ENCODE data around the gene BICC1.
"Not testable (repeated sequence)": the region's sequence is repeated elsewhere in the genome, so short reads cannot be mapped to it uniquely, and the experiment has no call there.

Gene BICC1

DNA sequence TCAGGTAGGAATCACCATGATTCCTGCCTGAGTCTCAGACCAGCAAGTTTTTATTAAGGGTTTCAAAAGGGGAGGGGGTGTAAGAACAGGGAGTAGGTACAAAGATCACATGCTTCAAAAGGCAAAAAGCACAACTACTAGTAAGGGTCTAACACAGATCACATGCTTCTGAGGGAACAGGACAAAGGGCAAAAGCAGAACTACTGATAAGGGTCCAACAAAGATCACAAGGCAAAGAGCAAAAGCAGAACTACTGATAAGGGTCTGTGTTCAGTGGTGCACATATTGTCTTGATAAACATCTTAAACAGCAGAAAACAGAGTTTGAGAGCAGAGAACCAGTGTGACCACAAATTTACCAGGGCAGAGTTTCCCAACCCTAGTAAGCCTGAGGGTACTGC is 84.5 kb downstream of the BICC1 start:
- in situ Hi-C loops (cut with MboI; ENCODE audit: low sequenced_read_pairs), result not testable (repeated sequence)

DNA sequence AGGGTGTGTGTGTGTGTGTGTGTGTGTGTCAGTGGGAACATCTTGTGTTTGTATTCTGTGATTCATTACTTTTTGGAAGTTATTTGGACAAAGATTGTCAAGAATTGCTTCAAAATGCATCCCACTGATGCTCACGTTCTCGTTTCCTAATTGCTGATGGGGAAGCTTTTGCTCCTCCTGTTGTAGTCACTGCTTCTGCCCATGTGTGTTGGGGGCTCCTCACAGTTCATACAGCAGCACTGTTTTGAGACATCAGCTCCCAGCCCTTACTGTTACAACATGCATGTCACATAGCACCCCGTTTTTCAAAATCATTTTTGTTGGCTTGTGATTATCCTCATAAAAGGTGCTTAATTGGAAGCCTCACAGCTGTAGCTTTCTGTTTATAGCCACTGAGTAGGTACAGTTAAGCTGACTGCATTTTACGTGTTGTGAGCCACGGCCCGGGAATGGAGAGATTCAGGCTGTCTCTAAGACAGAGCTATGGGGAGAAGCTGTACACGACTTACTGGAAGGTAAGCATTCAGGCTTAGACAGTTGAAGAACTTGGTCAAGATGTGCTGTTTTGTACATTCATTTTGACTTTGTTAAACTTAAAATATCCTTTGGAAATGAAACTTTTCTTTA is 87.4 kb downstream of the BICC1 start:
- in situ Hi-C loops (cut with MboI; ENCODE audit: low sequenced_read_pairs), result no loop called here

DNA sequence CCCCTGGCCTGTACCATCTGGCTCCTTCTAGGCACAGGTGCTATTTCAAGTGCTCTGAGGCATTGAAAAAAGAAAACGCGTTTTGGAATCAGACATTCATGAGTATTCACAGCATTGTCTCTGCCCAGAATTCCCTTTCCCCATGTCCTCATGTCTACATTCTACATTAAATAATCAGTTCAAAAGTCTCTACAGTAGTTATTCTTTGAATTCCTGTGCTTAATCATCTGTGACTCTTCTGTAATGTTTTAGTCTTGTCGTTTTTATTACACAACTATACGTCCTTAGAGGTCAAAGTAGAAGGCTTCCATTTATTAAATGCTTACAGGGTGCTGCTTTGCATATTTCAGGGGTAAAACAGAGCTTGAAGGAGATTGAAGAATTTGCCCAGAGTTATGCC is 95.7 kb downstream of the BICC1 start:
- in situ Hi-C loops (cut with MboI; ENCODE audit: low sequenced_read_pairs), result no loop called here

DNA sequence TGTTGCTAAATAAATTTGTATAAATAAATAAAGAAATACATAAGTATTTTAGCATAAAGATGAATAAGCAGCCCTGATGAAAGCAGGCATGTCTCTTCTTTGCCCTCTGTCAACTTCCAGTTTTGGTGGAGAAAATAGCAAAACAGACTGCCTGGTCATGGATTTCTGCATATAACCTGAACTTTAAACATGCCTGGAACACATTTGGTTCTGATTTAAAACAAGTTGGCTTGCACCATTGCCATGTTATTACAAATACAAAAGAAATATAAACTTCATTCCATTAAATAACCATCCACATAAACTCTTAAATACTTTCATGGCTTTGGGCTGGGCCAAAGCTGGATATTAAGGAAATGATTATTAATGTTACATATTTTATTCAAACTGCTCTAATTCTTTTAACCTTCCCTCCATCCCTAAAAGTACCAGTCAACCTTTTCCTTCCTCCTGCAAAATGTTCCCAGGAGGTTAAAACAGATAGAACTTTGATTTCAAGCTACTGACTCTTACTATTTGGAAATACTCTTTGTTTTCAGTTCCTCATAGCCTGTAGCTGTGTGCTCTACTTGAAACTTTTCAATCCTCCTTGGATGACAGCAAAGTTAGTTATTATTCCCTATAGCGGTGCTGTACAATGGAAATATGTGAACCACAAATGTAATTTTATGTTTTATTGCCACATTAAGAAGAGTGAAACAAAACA is 96.3 kb downstream of the BICC1 start:
- in situ Hi-C loops (cut with MboI; ENCODE audit: low sequenced_read_pairs), result no loop called here

DNA sequence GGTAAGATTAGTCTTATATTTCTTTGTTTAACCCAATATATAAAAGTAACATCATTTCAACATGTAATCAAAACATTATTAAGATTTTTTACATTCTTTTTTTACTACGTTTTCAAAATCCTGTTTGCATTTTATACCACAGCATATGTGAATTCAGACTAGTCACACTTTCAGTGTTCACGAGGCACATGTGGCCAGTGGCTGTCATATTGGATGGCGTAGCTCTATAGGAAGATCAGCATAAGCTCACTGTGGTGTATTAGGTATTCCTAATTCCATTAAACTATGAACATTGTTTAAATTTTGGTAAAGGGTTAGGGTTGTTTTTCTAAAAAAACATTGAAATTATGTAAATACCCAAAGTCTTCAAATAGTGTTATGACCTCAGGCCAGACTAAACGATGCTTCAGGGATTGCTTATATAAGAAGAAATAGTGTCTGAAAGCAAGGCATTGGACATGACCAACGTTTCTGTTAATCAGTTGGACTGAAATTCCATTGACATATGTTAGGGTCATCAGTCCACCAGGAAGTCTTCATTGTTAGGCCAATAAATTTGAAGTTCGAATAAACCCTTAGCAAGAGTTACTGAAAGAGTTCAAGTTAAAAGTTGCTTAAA is 97.0 kb downstream of the BICC1 start:
- in situ Hi-C loops (cut with MboI; ENCODE audit: low sequenced_read_pairs), result no loop called here

DNA sequence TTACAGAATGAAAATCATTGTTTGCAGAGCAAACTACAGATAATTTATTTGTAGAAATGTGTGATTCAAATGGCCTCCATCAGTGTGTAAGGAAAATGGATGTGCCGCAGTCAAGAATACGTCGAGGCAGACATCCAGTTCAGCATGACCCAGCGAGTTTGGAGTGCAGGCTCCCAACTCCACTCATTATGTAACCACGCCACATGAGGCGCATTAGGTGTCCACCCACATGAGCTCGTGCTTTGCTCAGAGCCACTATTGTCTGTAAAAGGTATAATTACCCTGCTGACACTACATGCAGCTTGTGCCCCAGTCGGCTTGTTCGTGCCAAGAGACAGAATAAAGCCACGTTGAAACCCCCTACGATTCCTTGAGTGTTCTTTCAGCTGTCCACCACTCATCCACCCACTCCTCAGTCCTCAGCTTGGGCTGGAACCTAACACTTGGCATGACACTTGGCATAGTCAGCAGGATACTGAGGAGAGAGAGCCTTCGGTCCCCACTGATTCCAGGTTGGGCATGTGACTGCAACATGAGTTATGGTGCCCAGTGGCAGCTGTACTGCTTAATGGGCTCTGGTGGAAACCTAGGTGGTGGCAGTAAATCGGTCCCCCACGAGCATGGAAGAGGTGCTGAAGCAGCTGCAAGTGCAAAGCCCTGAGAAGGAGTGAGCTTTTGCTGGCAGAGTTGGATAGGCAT is 102.7 kb downstream of the BICC1 start:
- in situ Hi-C loops (cut with MboI; ENCODE audit: low sequenced_read_pairs), result no loop called here

DNA sequence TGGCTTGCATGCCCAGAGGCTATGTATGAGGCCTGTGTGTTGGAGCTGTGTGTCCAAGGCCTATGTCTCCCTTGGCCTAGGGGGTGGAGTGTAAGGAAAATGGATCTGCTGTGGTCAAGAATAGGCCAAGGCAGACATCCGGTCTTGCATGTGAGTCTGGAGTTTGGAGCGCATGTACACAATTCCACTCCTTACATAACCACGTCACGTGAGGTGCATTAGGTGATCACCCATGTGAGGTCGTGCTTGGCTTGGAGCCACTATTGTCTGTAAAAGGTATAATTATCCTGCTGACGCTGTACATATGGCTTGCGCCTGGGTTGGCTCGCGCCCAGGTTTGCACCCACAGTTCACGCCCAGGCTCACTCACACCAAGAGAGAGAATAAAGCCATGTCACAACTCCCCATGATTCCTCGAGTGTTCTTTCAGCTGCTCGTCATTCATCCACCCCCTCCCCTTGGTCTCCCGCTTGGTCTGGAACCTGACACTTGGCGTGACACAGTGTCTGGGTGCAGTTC is 105.5 kb downstream of the BICC1 start:
- in situ Hi-C loops (cut with MboI; ENCODE audit: low sequenced_read_pairs), result no loop called here

DNA sequence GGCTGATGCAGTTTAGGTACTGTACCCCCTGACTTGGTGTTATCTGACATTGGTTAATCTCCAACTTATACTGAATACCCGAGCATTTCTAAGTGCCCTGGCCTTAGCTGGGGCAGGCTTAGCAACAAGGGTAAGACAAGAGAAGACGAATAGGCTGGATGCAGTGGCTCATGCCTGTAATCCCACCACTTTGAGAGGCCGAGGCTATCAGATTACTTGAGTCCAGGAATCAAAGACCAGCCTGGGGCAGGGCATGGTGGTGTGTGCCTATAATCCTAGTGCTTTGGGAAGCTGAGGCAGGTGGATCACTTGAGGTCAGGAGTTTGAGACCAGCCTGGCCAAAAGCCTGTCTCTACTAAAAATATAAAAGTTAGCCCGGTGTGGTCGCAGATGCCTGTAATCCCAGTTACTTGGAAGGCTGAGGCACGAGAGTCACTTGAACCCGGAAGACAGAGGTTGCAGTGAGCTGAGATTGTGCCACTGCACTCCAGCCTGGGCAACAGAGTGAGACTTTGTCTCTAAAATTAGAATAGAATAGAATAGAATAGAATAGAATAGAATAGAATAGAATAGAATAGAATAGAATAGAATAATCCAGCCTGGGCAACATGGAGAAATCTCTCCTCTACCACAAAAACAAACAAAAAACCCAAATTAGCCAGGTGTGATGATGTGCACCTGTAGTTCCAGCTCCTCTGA is 108.9 kb downstream of the BICC1 start:
- in situ Hi-C loops (cut with MboI; ENCODE audit: low sequenced_read_pairs), result no loop called here

DNA sequence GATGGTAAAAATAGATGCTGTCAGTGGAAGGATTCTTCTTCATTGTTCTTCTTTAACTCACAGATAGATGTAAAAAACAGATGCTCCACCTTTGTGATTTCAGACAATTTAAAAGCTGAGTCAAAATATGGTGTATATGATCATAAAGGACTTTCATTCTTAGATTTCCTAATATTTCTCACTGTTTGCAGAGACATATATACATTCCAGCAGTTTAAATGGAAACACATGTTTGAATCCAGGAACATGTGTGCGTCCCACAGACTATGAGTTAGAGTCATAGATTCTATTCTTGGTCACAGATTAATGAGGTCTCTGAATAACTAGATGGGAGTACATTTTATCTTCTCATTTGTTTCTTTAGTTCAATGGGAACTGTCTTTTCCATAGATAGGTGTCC is 109.6 kb downstream of the BICC1 start:
- in situ Hi-C loops (cut with MboI; ENCODE audit: low sequenced_read_pairs), result no loop called here

DNA sequence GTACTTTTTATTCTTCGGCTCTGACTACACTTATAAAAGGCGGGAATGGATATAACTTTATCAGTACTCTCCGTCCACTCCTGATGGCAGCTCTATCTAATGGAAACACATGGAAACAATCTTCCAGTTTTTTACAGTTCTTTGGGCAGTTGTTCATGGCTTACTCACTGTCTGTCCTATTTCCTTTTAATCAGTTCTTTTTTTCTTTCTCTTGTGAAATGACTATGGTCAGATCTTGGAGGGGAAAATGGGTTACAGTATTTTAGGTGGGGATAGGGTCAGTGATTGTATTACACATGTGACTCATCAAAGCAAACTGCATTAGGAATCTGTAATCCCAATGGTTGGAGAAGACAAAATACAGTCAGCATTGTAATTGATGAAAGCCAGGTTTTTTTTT is 112.4 kb downstream of the BICC1 start:
- in situ Hi-C loops (cut with MboI; ENCODE audit: low sequenced_read_pairs), result no loop called here

DNA sequence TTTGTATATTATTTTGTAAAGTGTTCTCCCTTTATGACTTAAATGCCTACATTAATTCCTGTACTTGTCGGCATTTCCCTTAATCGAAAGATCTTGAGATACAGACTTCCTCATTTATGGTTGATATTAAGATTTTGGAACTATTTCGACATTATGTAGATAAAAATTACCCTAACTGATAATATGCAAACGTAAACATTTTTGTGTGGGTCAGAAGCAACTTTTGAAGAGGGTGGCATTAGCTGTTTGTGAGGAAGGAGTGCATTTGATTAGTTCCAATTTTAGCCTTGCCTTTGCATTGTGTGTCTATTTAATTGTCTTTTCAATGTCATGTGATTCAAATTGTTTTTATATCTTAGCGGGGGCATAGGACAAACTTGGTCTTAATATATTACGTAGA is 114.7 kb downstream of the BICC1 start:
- in situ Hi-C loops (cut with MboI; ENCODE audit: low sequenced_read_pairs), result no loop called here

DNA sequence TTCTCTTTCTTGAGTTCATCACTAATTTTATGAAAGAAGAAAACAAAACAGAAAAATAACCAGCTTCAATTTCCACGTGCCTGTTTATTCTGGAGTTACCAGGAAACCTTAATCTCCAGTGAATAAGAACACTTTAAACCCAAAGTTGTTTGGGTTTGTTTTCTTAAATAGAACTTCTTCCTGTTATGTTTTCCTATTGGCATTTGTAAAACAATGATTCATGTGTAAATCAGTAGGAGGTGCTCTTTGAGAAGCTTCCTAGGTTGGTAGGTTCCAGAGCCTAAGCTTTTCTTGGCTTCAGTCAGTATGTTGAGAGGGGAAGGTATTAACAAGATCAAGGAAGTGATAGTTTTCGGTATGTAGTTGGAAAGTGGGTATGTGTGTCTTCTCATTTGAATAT is 119.0 kb downstream of the BICC1 start:
- in situ Hi-C loops (cut with MboI; ENCODE audit: low sequenced_read_pairs), result no loop called here

DNA sequence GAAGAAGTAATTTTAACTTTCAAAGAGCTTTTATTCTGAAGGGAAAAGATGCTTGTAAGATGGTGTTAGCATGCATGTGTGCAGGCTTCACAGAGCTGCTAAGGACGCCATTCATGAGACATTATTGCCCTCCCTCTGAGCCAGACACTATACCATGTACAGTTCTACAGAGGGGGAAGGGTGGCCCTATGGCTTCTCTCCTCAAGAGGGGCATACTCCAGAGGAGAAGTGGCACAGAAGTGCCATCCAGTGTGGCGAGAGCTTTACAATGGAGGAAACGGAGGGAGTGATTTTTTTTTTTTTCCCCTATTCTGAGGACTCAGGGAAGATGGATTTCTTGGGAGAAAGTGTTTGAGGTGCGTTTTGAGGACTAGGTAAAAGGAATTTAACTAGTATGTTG is 119.5 kb downstream of the BICC1 start:
- in situ Hi-C loops (cut with MboI; ENCODE audit: low sequenced_read_pairs), result no loop called here

DNA sequence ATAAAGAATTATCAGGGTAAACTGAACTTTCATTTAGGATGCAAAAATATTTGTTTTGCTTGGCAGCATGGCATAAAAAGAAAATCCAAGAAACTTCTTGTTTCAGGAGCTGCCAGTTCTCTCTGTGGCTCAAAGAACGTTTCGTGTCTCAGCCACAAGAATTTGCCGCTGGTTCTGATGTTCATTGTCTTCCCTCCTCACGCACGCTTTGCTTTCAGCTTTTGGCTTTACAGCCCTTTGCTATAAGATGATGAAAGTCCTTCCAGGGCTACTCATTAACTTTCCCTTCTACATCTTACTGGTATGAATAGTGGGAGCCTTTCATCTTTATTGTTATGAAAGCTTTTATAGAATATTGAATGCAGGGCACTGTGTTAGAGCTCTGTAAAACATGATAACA is 124.7 kb downstream of the BICC1 start:
- in situ Hi-C loops (cut with MboI; ENCODE audit: low sequenced_read_pairs), result no loop called here

DNA sequence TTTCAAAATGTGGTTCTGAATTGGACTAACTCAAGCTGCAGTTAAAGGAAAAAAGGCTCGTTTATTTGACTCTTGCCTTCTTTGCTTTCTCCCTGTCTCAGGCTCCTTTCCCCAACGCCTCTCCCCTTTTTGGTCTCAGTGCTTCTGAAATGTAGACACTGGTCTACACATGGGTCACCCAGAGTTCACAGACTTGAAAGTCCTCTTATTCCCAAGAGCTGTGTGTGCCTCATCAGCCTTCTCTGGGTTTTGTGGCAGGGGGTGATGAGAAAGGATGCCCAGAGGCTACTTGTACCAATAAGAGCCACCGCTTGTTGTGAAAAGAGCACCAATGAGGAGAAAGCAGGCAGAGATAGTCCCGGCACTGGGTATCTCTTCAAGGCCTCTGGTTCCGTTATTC is 125.7 kb downstream of the BICC1 start:
- in situ Hi-C loops (cut with MboI; ENCODE audit: low sequenced_read_pairs), result no loop called here

DNA sequence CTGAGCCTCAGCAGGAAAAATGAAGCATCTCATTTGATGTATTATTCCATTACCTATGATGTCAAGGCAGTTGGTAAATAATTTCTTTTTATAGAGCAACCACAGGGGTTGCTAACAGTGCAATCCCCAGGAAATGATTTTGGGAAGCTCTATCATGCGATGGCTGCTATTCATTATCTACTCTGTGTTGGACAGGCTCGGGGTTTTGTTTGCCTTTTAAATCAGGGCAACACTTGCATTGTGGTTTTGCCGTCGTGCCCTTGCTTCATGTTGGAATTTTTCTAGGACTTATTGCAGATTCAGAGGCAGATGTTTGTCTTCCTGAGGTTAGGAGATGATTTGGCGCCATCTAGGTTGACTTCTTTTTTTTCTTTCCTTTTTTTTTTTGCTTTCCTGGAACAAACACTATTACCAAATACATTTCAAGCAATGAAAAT is 128.4 kb downstream of the BICC1 start:
- in situ Hi-C loops (cut with MboI; ENCODE audit: low sequenced_read_pairs), result loop anchor here (10.0 kb wide), 1 partner anchor 106 kb away; no protein-coding TSS in a partner anchor

DNA sequence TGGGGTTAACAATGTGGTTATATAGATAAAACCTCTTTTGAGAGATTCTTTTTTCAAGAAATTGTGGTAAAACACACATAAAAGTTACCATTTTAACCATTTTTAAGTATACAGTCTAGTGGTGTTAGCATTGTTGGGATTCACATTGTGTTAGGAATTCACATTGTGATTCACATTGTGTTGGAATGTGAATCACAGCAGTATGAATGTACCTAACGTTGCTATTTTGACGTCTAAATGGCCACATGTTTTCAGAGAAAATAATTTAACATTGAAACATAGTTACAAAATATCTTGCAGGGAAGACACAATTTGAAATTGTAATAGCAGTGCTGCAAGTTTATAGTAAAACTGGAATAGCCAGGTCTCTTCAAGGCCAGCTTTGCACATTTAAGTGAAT is 129.0 kb downstream of the BICC1 start:
- in situ Hi-C loops (cut with MboI; ENCODE audit: low sequenced_read_pairs), result loop anchor here (10.0 kb wide), 1 partner anchor 107 kb away; no protein-coding TSS in a partner anchor

DNA sequence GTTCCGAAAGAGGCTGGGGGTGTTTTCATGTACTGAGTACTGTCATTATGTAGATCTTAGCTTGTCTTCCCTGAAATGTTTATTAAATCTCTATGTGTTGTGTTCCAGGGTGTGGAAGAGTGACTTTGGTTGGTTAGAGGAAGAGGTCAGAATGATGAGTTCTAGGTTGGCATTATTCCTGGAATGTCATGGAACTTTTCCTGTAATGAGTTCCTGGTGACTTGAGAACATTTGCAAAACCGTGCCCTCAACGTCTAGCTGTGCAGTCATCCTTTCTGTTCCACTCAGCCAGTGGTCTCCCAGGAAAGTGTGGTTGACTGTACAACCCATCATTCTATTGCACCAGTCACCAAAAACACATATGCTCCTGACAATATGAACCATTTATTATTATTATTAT is 129.6 kb downstream of the BICC1 start:
- in situ Hi-C loops (cut with MboI; ENCODE audit: low sequenced_read_pairs), result loop anchor here (10.0 kb wide), 1 partner anchor 107 kb away; no protein-coding TSS in a partner anchor

DNA sequence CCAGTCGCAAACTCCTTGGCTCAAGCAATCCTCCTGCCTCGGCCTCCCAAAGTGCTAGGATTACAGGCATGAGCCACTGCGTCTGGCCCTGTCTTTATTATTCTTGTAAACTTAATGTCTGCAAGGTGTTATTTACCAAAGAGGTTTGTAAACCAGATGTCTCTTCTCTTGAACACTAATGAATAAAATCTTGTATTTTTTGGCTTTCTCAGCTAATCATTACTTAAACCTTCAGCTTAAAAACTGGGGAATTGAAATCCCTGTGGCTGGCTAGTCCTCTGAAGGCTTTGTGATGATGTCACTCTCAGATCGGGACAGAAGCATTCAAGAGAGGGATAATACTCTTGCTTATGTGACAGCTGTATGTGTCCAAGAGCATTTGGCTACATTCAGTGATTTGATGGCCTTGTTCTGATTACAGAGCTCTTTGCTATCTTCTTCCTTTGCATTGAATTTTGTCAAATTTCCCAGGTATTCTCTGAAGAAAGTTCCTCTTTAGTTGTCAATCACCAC is 130.3 kb downstream of the BICC1 start:
- in situ Hi-C loops (cut with MboI; ENCODE audit: low sequenced_read_pairs), result loop anchor here (10.0 kb wide), 1 partner anchor 108 kb away; no protein-coding TSS in a partner anchor

DNA sequence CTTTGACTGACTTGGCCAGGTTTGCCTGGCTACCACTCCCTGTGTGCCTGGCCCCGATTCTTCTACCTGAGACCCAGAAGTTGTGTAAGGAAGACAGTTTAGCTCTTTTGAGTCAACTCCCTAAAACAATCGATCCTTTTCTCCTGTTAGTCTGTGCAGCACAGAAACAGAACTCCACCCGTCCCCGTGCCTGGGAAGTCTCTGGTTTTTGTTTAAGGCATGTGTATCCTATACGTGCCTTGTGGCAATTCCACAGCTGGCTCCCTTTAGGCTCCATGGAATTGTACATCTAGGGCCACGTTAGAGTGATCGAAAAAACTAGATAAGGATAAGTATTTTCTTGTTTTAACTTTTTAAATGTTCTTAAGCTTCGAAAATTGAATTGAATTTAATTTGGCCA is 131.6 kb downstream of the BICC1 start:
- in situ Hi-C loops (cut with MboI; ENCODE audit: low sequenced_read_pairs), result loop anchor here (10.0 kb wide), 1 partner anchor 110 kb away; no protein-coding TSS in a partner anchor
